Measurements from ENCODE around the gene FCHSD2.

The FCHSD2 gene

DNA sequence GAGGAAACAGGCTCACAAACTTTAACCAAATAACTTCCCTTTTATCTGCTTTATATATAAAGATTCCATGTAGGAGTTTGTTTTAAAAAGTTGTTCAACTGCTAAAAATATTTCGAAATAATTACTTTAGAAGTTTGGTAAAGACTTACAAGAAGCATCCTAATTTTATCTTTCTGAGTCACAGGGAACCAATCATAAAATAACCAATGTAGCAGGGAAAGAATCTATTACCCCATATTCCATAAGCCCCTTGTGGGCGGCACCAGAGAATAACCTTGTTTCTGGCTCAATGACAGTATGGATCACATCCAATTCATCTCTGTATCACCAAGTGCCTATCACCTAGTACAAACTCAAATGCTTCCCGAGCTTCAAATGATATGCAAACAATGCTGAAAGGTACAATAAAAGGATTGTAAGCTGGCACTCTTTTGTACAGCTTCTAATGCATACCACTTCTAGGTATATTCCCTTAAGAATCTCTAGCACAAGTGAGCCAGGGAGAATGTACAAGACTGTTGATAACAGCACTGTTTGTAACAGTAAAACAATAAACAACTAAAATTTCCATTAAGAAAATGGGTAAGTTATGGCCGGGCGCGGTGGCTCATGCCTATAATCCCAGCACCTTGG, 169.5 kb downstream of the FCHSD2 start:
- no peak for DNase-seq

DNA sequence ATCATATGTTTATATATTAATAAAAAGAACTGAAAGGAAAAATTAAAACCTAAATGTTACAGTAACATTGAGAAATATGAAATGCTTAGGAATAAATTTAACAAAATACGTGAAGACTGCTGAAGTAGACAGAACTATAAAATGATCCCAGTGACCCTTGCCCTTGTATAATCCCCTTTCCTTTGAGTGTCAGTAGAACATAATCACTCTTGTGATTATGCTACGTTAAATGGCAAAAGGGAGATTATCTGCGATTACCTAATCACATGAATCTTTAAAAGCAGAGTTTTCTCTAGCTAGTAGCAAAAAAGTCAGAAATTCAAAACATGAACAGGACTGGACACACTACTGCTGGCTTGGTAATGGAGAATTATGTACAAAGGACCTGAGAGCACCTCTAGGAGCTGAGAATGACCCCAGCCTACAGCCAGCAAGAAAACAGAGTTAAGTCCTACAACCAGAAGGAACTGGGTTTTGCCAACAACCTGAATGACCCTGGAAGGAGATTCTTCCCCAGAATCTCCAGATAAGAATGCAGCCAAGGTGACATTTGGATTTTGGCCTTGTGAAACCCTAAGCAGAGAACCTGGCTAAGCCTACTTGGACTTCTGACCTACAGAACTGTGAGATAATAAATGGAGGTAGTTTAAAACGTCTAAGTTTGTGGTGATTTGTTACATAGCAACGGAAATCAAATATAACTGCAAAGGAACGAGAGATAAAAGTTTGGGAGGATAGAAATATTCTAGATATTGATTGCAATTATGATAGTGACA, 170.7 kb downstream of the FCHSD2 start:
- no peak for DNase-seq

DNA sequence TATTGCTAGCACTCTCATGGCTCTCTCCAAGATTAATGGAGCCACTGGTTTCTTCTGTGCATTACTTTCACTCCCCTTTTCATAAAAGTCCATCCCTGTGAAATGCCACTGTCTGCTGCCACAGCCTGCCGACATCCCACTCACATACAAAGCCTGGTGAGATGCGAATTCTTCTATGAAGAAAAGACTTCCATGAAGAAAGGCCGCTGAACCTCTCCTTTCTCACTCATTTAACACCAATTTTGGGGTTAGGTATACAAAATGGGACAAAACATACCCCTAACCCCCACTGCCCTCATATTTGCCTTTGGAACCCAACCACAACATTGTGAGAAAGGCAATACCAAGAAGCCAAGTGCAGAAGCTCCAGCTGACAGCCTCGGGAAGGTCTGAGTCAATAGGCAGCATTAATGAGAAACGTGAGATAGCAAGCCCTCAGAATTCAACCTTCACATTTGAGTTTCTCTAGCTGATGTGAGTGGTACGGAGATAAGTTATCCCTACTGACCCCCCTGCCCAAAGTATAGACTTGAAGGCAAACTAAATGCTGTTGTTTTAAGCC, 171.5 kb downstream of the FCHSD2 start:
- DNase-seq: no peak

DNA sequence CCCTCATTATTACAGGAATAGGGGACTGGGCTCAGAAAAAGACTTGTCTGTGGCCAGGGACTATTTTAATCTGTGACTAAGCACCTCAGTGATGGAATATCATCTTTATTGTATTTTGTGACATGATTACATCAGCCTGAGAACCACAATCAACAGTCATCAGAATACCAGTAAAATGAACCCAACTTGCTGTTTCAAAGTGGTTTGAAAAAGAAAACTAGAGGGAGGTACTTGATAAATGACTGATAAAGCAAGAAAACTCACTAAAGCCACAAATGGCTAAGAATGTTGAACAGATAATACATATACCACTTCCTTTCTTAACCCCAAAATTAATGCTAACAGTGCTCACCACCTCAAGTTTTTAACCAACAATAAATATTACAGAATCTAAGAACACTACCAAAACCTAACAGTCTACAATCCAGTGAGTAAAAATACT, 172.2 kb downstream of the FCHSD2 start:
- DNase-seq: no peak

DNA sequence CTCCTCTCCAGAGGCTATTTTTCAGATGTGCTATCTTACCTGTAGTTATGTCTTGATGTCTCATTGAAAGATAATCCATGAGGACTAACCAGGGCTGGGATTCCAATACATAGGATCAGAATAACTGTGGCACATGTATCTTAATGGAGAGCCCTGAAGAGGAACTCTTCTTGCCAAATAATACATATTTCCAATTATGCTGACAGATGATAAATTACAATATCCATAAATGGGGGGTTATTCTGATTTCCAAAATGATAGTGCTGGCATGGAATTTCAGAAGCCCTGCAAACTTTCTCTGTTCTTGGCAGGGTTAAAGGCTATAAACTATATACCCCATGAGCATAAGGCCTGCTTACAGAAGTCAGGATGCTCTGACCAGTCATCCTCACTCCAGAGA, 173.7 kb downstream of the FCHSD2 start:
- no peak for DNase-seq

DNA sequence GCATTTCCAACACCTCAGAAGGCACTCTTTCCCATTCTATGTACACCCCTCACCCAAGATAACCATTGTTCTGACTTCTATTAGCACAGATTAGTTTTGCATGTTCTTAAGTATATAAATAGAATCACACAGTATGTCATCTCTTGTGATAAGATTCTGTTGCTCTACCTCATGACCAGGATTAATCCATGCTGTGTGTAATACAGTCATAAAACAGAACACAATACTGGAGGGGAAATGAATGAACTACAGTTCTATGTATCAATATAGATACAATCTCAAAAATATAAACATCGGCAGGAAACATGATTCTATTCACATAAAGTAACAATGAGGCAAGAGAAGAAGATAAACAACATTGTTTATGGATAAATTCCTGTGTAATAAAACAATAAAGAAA, 176.4 kb downstream of the FCHSD2 start:
- no peak for DNase-seq

DNA sequence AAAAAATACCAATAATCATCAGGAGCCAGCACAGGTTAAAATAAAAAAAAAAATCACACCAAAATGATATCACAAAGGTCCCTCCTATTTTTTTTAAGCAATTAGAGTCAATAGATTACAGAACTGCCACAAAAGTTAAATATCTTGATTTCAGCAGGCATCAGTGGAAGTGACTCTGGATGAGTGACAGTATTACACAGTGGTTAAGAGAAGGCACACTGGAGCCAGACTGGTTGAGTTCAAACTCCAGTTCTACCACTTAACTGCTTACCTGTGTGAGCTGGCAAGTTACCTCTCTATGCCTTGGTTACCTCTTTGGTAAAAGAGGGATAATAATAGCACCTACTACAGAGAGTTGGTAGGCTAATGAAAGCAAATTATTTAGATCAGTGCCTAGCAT, 179.4 kb downstream of the FCHSD2 start:
- DNase-seq: no peak

DNA sequence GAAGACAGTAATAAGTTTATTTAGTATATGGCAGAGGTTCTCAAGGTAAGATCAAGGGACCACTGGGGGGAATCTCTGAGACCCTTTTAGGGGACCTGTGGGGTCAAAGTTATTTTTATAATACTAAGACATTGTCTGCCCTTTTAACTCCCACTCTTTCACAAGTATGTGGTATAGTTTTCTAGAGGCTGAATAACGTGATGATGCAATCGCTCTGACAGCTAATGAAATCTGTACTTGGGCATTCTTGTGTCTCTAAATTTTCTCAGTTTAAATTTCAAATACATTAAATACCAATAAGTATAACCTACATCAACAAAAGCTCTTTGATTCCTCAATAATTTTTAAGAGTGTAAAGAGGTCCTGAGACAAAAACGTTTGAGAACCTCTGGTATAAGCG, 180.0 kb downstream of the FCHSD2 start:
- no peak for DNase-seq

DNA sequence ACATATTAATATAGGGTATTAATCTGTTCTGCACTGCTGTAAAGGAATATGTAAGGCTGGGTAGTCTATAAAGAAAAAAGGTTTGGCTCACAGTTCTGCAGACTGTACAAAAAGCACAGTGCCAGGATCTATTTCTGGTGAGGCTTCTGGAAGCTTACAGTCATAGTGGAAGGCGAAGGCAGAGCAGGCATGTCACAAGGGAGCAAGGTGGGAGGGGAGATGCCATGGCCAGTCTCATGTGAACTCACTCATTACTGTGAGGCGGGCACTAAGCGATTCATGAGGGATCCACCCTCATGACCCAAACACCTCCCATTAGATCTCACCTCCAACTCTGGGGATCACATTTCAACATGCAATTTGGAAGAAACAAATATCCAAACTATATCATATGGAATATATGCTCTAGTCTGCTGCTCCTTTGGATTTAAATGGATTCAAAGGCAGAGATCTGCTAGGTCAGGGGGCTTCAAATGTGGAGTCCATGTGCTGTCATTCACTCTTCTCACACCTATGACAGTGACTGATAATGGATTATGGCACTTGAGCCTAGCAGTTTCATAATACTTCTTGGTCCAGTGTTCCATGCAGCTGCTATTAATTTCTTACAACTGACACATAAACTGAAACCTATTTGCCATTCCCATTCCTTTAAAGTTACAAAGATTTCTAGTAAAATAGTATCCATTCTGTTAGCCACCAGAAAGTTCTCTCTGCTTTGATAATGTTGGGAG, 182.0 kb downstream of the FCHSD2 start:
- no peak for DNase-seq

DNA sequence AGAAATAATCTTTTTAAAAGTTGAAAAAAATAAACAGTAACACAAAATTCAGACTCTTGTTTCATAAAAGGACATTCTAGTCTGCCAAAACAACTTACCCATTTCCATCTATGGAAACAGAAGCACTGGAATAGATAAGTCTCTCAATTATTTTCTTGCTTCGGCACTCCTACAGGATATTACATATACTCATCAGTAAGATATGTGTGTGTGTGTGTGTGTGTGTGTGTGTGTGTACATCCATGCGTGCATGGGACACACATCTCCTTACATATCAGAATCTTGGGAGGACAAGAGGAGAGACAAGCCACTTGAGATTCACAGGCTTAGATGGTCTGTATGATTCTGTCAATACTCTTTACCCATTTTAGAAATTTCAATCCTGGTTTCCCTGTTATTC, 183.3 kb downstream of the FCHSD2 start:
- no peak for DNase-seq

DNA sequence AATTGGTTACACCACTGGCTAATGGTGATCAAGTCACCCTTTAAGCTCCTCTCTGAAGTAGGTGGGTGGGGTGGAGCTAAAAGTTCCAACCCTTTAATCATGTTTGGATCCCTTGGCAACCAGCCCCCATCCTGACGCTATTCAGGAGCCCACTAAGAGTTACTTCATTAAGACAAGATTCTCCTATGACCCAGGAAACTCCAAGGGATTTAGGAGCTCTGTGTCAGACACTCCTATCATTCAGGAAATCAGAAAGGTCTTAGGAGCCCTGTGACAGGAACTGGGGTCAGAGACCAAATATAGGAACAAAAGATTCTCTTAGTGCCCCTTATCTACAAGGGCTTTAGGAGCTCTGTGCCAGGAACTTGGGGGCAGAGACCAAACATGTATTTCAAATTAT, 186.7 kb downstream of the FCHSD2 start:
- no peak for DNase-seq

DNA sequence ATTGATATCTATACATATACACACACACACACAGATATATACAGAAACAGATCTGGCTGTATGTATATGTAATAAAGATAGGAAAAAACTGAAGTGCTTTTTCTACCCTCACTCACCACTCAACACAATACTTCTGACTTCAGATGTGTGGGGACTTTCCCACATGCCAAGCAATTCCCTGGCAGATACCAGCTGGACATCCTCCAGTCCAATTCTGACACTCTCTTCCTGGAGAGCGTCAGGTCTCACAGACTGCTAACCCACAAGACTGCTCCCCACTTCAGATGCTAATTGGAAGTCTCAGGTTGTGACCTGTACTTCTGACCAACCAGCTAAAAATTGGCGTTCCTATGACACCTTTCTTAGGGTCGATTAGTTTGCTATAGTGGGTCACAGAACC, 187.3 kb downstream of the FCHSD2 start:
- no peak for DNase-seq

DNA sequence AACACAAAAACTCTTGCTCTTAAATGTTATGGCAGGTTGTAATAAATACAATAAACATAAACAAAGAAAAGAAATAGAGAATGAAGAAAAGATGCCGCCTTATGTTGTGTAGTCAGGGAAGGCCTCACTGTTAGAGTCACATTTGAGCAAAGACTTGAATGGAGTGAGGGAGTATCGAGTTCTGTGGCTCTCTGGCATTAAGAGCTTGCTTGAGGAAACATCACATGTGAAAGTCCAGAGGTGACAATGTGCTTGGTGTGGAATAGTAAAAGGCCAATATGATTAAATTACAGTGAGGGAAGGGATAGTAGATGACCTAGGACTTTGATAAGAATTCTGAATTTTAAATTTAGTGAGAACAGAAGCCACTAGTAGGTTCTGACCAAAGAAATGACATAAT, 188.5 kb downstream of the FCHSD2 start:
- DNase-seq: no peak

DNA sequence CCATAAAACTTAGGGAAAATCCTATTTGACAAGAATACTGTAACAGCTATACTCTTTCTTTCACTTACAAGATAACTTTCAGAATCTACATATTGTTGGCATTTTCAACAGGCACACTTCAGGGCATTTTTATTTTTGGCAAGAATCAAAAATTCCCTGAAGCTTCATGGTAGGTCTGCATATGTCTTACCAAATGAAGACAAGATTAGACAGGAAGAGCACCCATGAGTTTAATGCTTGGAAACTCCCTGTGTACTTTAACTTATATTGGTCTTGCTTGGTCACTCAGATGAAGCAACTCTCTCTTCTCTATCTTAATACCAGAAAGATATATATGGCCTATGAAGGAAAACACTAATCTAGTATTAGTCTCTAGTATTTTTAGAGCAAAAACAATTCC, 190.2 kb downstream of the FCHSD2 start:
- no peak for DNase-seq

DNA sequence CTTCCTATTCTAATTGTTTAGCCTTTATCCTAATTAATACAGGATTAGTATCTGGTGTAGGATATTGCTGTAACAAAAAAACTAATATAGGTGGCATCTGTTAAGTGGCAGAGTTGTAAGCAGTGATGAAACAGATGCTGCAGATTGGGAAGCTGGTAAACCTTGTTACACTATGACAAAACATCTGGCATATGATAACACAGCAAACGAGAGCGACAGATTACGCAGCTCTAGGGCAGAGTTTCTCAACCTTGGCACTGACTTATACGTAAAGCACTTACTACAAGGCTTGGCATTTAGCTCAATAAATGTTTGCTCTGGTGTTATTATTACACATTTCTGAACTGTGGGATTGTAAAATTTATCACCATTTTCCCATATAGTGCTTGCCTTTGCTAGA, 190.9 kb downstream of the FCHSD2 start:
- DNase-seq: no peak

DNA sequence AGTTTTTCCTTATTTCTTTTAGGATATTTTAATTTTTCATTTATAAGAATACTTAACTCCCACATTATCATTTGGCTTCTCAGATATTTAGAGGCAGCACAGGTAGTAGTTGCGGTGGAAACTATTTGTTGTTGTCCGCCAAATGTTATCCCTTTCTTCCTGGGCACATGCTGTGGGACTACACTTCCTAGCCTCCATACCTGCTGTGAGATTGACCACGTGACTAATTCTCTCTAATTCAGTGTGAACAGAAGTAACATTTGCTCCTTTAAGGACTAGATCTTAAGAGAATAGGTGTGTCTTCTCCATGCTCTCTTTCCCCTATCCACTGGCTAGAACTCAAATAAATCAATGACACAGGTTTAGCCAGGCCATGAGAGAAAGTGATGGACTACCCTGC, 191.4 kb downstream of the FCHSD2 start:
- DNase-seq: no peak

DNA sequence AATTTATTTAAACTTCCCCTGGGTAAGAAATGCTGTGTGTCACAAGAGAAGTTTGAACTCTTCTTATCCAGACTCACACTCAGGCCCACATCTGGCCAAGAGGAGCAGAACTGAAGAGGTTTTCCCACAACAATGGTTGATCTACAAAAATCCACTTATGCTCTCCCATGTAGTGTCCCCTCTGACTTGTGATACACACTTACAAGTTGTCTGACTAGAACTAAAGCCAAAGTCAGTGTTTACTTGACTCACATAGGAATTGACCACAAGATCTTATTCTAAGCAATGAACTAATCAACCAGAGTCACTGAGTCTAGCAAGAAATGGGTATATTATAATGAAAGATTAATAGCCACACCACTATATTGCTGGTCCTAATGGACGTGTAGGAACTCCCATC, 194.9 kb downstream of the FCHSD2 start:
- no peak for DNase-seq

DNA sequence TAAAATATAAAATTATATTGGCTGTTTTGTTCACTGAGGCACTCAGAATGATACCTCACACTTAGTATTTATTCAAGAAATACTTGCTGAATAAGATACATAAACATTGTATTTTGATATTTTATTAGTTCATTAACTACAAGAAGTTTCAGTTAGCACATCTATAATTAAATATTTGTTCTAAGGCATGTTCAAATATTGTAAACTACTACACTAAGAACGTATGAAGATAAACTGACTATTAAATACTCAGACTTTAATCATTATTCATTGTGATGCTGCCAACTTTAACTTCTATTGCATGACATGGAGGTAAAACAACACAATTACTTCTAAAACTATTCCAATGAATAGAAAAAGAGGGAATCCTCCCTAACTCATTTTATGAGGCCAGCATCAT, 198.5 kb downstream of the FCHSD2 start:
- DNase-seq: no peak

DNA sequence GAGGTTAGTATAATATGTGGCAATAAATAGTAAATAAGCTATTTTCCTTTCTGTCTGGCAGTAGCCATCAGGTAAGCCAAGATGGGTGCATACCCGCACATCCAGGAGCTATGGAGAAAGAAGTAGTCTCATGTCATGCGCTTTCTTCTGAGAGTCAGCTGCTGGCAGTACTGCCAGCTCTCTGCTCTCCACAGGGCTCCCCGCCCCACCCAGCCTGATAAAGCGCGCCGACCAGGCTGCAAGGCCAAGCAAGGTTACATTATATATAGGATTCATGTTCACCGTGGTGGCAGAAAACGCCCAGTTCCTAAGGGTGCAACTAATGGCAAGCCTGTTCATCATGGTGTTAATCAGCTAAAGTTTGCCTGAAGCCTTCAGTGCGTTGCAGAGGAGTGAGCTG, 201.7 kb downstream of the FCHSD2 start:
- DNase-seq: peak in 1 of 51 donors; percentile 2

DNA sequence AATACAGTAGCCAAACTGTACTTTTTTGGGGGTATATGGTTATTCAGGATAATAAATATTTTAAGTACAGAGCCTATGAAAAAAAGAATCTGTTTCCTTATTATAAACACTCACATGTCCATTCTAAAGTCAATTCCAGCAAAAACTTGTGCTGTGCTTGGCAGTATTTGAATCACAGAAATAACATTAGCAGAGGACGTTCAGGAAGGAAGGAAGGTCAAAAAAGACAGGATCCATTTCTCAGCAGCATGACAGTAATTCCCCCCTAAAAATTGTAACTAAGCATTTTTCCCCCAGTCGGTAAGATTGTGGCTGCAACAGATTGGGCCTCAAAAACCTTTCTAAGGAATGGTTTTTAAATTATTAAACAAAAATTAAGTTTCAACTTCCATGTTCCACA, 203.1 kb downstream of the FCHSD2 start:
- DNase-seq: no peak

DNA sequence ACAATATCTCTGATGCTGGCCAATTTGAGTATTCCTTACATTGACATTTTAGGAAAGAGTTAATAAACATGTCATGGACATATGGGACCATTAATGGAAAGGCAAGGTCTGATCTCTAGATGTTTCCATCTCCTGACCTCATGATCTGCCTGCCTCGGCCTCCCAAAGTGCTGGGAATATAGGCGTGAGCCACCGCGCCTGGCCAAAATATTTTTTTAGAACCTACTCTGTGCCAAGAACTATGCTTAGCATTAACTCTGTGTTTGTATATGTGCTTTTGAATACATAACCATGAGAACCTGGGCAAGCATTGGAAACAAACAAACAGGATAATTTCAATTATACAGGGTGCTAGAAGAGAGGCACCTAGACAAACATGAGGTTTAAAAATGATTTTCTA, 204.7 kb downstream of the FCHSD2 start:
- DNase-seq: no peak

DNA sequence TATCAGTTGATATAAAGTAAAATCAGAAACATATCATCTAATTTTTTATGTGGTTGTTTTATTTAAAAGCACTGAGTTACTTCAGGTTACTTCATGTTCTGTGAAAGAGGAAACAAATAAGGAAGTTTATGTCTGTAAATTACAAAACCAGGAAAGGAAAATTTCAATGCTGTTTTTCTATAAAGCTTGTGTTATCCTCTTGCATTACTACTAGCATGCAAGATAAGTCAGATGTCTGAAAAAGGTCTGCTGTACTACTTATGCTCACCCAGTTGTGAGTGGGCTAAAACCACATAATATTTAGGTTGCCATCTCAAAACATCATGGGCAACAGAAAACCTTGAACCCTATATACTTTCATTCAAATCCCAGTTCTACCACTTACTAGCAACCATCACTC, 206.4 kb downstream of the FCHSD2 start:
- DNase-seq: no peak

Measured in hypothalamus (tissue), 51 donors.